DLD1 (cell line): ENCODE measurements around the gene NT5DC1.
"Not testable (repeated sequence)": the region's sequence is repeated elsewhere in the genome, so short reads cannot be mapped to it uniquely, and the experiment has no call there.

ENCODE experiments used
- in situ Hi-C: cut with HindIII; loops from 2 replicates; pipeline ENCODE4 v1.10.0; 2017; ENCODE audit warnings: low sequenced_read_pairs

Gene NT5DC1

DNA sequence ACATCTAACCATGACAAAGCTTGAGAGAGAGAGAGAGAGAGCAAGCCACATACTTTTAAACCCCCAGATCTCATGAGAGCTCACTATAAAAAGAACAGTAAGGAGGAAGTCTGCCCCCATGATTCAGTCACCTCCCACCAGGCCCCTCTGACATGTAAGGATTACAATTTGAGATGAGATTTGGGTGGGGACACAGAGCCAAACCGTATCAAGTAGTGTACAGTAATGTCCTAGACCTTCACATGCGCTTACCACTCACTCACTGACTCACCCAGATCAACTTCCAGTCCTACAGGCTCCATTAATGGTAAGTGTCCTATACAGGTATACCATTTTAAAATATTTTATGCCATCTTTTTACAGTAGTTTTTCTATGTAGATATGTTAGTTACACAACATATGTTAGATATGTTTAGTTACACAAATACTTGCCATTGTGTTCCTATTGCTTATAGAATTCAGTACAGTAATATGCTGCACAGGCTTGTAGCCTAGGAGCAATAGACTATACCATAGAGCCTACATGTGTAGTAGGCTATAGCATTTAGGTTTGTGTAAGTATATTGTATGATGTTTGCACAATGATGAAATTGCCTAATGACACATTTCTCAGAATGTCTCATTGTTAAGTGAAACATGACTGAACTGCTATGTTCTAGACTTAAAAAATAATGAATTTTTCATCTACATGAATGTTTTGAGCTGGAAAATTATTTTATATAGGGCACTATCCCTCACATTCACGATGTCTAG is 167.4 kb downstream of the NT5DC1 start:
- in situ Hi-C loops, result no loop called here

GRCh38 chr6:116268589-116269293 is 168.1 kb downstream of the NT5DC1 start:
- in situ Hi-C loops, result no loop called here

- in situ Hi-C loops, result no loop called here
These were observed 170.6 kb downstream of the NT5DC1 start for GRCh38 chr6:116271149-116271708.

GRCh38 chr6:116277124-116277523 is 176.5 kb downstream of the NT5DC1 start:
- in situ Hi-C loops, result no loop called here

GRCh38 chr6:116278481-116278829 is 177.8 kb downstream of the NT5DC1 start:
- in situ Hi-C loops, result no loop called here

- in situ Hi-C loops, result no loop called here
These were observed 178.2 kb downstream of the NT5DC1 start for GRCh38 chr6:116278854-116279231.

- in situ Hi-C loops, result no loop called here
These were observed 178.8 kb downstream of the NT5DC1 start, which contains the start of gene TSPYL1 for GRCh38 chr6:116279232-116280160. Gene TSPYL1, minus strand, starts transcription at chr6:116279930. Its CDS starts 100 bp downstream, at chr6:116279830.

GRCh38 chr6:116280161-116280932 is 179.7 kb downstream of the NT5DC1 start:
- in situ Hi-C loops, result no loop called here

DNA sequence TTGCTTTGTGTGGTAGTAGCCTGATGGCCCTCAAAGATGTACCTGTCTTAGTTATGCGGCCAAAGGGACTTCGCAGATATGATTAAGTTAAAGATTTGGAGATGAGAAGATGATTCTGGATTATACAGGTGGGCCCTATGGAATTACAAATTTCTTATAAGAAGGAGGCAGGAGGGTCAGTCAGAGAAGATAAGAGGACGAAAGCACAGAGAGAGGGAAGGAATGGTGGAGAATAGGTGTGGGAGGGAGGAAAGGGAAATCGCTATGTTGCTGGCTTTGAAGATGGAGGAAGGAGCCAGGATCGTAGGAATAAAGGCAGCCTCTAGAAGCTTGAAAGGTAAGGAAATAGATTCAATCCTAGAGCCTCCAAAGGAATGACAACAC is 180.3 kb downstream of the NT5DC1 start:
- in situ Hi-C loops, result no loop called here

- in situ Hi-C loops, result no loop called here
These were observed 182.0 kb downstream of the NT5DC1 start for GRCh38 chr6:116282698-116283097.

DNA sequence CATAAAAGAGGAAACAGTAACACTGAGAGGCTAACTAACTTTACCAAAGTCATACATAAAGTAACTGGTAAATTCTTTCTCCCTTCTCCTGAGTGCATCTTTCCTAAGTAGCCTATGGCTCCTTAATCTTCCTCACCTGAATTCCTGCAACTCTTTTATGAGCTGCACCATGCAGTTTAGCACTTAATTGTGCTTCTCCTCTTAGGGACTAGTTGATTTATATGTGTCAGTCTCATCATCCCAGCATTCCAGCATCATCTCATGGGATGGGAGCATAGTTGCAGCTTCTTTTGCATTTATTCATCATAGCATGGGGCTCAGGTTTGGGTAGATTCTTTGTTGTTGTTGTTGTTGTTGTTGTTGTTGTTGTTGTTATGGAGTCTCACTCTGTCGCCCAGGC is 182.5 kb downstream of the NT5DC1 start:
- in situ Hi-C loops, result no loop called here

DNA sequence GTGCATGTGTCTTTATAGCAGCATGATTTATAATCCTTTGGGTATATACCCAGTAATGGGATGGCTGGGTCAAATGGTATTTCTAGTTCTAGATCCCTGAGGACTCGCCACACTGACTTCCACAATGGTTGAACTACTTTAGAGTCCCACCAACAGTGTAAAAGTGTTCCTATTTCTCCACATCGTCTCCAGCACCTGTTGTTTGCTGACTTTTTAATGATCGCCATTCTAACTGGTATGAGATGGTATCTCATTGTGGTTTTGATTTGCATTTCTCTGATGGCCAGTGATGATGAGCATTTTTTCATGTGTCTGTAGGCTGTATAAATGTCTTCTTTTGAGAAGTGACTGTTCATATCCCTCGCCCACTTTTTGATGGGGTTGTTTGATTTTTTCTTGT is 184.3 kb downstream of the NT5DC1 start:
- in situ Hi-C loops, result not testable (repeated sequence)

- in situ Hi-C loops, result no loop called here
These were observed 186.2 kb downstream of the NT5DC1 start for GRCh38 chr6:116286773-116287358.

DNA sequence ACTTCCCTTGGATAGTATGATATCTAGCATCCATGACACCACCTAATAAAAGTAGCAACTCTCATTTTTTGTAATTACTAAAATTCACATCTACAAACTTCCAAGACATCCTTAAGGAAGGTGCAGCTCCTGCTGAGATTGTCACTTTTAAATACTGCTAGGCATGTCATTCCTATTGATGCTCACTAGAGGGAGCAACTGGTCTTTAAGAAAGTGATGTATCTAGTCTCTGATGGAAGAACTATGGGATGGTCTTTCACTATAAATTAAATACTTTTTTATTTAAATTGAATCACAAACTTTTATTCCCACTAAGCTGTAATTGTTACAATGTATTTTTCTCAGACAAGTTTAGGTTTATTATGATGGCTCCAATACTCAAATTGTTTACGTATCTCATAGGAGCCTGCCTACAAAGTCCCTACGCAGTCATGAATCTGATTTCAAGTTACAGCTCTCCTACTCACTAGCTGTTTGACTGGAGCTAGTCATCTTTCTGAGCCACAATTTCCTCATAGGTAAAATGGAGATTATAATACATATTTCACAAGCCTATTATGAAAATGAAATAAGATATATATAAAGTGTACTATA is 187.1 kb downstream of the NT5DC1 start:
- in situ Hi-C loops, result no loop called here

DNA sequence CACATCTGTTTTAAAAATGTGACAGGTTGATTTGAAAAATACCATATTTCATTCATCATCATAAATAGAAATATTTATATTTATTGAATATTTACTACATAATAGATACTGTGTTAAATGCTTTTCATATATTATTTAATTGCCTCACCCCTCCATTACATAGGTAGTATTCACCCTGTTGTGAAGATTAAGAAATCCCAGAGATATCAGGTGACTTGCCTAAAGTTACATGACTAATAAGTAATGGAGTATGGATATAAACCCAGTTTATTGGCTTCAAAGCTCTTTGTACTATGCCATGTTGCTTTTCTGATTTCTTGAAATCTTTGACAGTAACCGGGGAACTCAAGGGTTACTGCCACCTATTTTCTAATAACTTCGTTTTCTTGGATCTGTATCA is 189.2 kb downstream of the NT5DC1 start:
- in situ Hi-C loops, result no loop called here

- in situ Hi-C loops, result no loop called here
These were observed 190.1 kb downstream of the NT5DC1 start for GRCh38 chr6:116290799-116291198.

- in situ Hi-C loops, result no loop called here
These were observed 191.2 kb downstream of the NT5DC1 start for GRCh38 chr6:116291701-116292396.

- in situ Hi-C loops, result no loop called here
These were observed 191.9 kb downstream of the NT5DC1 start for GRCh38 chr6:116292553-116292952.

GRCh38 chr6:116298273-116298672 is 197.6 kb downstream of the NT5DC1 start:
- in situ Hi-C loops, result no loop called here
